Hepatocyte (in vitro differentiated cells): ENCODE measurements around the gene SLC6A20.

Experiments
- EZH2 ChIP-seq: fragments of 200-600 bp; sonication (generic); IDR thresholded peaks from 2 replicates; pipeline ENCODE4 v1.6.1; 2016; ENCODE audit warnings: antibody characterized with exemption, mild to moderate bottlenecking, borderline replicate concordance
- EZH2phosphoT487 ChIP-seq: fragments of 200-600 bp; sonication (generic); IDR thresholded peaks from one replicate; pipeline ENCODE4 v1.6.1; 2018; ENCODE audit warnings: antibody characterized with exemption, mild to moderate bottlenecking, low read depth, moderate library complexity; ENCODE audit not compliant: unreplicated experiment, severe bottlenecking
- TF ChIP-seq, protein P1 (sequence below): fragments of 200-600 bp; sonication (generic); IDR thresholded peaks from 2 replicates; pipeline ENCODE4 v1.5.1; 2016; ENCODE audit warnings: antibody characterized with exemption, mild to moderate bottlenecking; ENCODE audit not compliant: poor library complexity

DNA sequence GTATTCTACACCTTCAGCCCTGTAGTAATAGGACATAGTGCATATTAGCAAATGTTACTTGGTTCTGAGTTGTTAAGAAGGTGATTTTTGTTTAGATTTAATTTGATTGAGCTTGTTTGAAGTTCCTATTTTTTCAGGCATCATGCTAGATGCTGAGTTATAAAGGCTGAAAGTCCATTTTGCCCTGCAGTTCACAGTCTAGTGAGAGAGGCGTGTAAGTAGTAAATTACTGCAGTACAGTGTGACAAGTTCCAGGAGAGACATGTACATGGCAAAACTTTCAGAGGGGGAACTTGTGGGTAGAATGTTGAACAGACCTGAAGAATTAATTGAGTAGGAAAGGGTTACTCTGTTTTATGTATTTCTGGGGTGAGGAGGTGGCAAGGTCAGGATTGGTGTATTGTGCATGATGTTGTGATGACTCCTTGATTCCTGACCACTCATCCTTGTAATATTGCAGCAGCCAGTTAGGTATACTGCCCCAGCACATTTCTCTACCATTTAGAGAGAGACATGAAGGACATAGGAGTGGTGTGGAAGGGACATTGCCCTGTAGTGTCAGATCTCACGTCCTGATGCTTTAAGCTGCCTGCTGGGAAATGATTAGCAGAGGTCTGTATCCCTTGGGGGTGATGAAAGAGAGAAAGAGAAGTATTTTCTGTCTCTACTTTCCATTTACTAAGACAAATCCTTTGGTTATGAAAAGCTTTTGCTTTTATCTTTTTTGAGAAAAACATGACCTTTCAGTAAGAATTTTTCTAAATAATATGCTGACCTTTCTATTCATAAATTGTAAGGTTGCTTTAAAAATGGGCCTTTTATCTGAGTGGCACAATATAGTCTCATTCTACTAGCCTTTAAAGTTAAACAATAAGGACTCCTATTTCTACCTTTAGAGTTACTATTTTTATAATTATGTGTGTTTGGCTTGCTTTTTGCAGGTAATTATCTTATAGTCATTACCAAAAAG, 90.2 kb downstream of the SLC6A20 start:
- TF ChIP-seq, protein P1, sequence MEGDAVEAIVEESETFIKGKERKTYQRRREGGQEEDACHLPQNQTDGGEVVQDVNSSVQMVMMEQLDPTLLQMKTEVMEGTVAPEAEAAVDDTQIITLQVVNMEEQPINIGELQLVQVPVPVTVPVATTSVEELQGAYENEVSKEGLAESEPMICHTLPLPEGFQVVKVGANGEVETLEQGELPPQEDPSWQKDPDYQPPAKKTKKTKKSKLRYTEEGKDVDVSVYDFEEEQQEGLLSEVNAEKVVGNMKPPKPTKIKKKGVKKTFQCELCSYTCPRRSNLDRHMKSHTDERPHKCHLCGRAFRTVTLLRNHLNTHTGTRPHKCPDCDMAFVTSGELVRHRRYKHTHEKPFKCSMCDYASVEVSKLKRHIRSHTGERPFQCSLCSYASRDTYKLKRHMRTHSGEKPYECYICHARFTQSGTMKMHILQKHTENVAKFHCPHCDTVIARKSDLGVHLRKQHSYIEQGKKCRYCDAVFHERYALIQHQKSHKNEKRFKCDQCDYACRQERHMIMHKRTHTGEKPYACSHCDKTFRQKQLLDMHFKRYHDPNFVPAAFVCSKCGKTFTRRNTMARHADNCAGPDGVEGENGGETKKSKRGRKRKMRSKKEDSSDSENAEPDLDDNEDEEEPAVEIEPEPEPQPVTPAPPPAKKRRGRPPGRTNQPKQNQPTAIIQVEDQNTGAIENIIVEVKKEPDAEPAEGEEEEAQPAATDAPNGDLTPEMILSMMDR: no peak
- TF ChIP-seq EZH2 (no peak), EZH2phosphoT487 (no peak)
